Measurements from ENCODE around the gene IL6R. TPM values are rescaled to one million over a fixed set of nuclear protein-coding genes. Genes with fewer than 3 reads are reported as not detected.

Gene IL6R
- total RNA-seq, 1 experiment from 2014 or later = 22.8 TPM

DNA sequence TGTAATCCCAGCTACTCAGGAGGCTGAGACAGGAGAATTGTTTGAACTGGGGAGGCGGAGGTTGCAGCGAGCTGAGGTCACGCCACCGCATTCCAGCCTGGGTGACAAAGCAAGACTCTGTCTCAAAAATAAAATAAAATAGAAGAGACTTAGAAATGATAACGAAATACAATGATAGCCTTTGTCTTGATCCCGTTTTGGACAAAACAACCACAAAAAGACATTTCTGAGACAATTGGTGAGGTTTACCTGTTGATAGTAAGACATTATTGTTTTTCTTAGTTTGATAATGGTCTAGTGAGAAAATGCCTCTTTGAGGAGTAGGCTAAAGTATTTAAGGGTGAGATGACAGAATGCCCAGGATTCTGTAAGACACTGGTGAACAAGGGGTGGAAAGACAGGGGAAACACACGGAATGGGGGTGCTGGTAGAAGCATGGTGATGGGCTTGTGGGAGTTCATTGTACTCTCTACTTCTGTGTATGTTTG, 109.0 kb downstream of the IL6R start:
- no peaks in the 10 kb centered on the region for H3K4me1 Mint-ChIP-seq (ENCODE audit: insufficient read depth, unreplicated experiment)
- H3K4me3 Mint-ChIP-seq (ENCODE audit: unreplicated experiment) = no peak overlapping the region
- no peaks in the 10 kb centered on the region for H3K9me3 Mint-ChIP-seq (ENCODE audit: unreplicated experiment)
- intact Hi-C loops (cut with micrococcal nuclease) = no loop called here
- no peaks in the 10 kb centered on the region for H3K36me3 Mint-ChIP-seq (ENCODE audit: insufficient read depth, unreplicated experiment)
- no TSS peak for BruUV-seq (replicated peaks)
- CTCF ChIA-PET = interaction anchor here (0.6 kb wide), 1 partner anchor 321 kb away, joined by 3 read pairs; no protein-coding TSS in a partner anchor
- TF ChIP-seq, protein P1, sequence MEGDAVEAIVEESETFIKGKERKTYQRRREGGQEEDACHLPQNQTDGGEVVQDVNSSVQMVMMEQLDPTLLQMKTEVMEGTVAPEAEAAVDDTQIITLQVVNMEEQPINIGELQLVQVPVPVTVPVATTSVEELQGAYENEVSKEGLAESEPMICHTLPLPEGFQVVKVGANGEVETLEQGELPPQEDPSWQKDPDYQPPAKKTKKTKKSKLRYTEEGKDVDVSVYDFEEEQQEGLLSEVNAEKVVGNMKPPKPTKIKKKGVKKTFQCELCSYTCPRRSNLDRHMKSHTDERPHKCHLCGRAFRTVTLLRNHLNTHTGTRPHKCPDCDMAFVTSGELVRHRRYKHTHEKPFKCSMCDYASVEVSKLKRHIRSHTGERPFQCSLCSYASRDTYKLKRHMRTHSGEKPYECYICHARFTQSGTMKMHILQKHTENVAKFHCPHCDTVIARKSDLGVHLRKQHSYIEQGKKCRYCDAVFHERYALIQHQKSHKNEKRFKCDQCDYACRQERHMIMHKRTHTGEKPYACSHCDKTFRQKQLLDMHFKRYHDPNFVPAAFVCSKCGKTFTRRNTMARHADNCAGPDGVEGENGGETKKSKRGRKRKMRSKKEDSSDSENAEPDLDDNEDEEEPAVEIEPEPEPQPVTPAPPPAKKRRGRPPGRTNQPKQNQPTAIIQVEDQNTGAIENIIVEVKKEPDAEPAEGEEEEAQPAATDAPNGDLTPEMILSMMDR (IDR thresholded peaks at IDR 0.05; ENCODE audit: unreplicated experiment) = no peak
- H3K27ac Mint-ChIP-seq (ENCODE audit: low read depth, unreplicated experiment) = no peak overlapping the region
- POLR2A ChIA-PET = no interaction called here
- peaks cover 63% of the 10 kb centered on the region for H3K27me3 Mint-ChIP-seq (ENCODE audit: insufficient read depth, unreplicated experiment)
- no peak for DNase-seq (ENCODE audit: unreplicated experiment)

- intact Hi-C loops (cut with micrococcal nuclease) = no loop called here
- CTCF ChIA-PET = interaction anchor here (0.6 to 0.8 kb wide), 2 partner anchors 152 to 223 kb away, joined by 3 to 4 read pairs; no protein-coding TSS in a partner anchor
- POLR2A ChIA-PET = interaction anchor here (0.6 kb wide), 1 partner anchor 29 kb away, joined by 3 read pairs; no protein-coding TSS in a partner anchor
- TF ChIP-seq, protein P1 (IDR thresholded peaks at IDR 0.05; ENCODE audit: unreplicated experiment) = no peak
- no peaks in the 10 kb centered on the region for H3K9me3 Mint-ChIP-seq (ENCODE audit: unreplicated experiment)
- no peak overlapping the region for H3K27ac Mint-ChIP-seq (ENCODE audit: low read depth, unreplicated experiment)
- H3K4me1 Mint-ChIP-seq (ENCODE audit: insufficient read depth, unreplicated experiment) = peaks cover 15% of the 10 kb centered on the region
- H3K27me3 Mint-ChIP-seq (ENCODE audit: insufficient read depth, unreplicated experiment) = peaks cover 56% of the 10 kb centered on the region
- H3K36me3 Mint-ChIP-seq (ENCODE audit: insufficient read depth, unreplicated experiment) = no peaks in the 10 kb centered on the region
- DNase-seq (ENCODE audit: unreplicated experiment) = no peak
- no TSS peak for BruUV-seq (replicated peaks)
- no peak overlapping the region for H3K4me3 Mint-ChIP-seq (ENCODE audit: unreplicated experiment)
Observed at GRCh38 chr1:154517661-154518060, 112.5 kb downstream of the IL6R start.

Other genes starting within 250 kb of the IL6R start
- gene TPM3, start 213.2 kb upstream of the IL6R start, total RNA-seq (2022) = 625 and 698 TPM in 2 replicates
- not detected in 2 replicates for gene CFAP141, start 199.0 kb upstream of the IL6R start, total RNA-seq (2022)
- 219 and 223 TPM in 2 replicates for gene UBAP2L, start 184.4 kb upstream of the IL6R start, total RNA-seq (2022)
- gene HAX1, start 132.7 kb upstream of the IL6R start, total RNA-seq (2022) = 261 and 295 TPM in 2 replicates
- not detected in 2 replicates for gene AQP10, start 84.2 kb upstream of the IL6R start, total RNA-seq (2022)
- 27.1 and 66.3 TPM in 2 replicates for gene ATP8B2, start 79.8 kb upstream of the IL6R start, total RNA-seq (2022)
- not detected in 2 replicates for gene TDRD10, start 96.9 kb downstream of the IL6R start, total RNA-seq (2022)
- not detected in 2 replicates for gene SHE, start 97.1 kb downstream of the IL6R start, total RNA-seq (2022)
- gene UBE2Q1, start 153.3 kb downstream of the IL6R start, total RNA-seq (2022) = 103 and 111 TPM in 2 replicates
- gene CHRNB2, start 162.4 kb downstream of the IL6R start, total RNA-seq (2022) = 0.15 and 0.21 TPM in 2 replicates
- gene ADAR, start 202.8 kb downstream of the IL6R start, total RNA-seq (2022) = 168 and 196 TPM in 2 replicates